HEK293 (cell line): ENCODE results near the gene SZRD1.
A peak's percentile ranks its signal among the peaks of the same experiment; 100 is the strongest.

ENCODE experiments used
- CTCF ChIA-PET: fragments of 350-600 bp; formaldehyde crosslinking; extraction: SDS; loops from one replicate; lab custom pipeline; 2021; ENCODE audit warnings: antibody characterized with exemption; lab: Yijun Ruan, JAX
- POLR2A ChIA-PET: fragments of 300-600 bp; formaldehyde crosslinking; extraction: SDS; loops from one replicate; lab custom pipeline; 2020; ENCODE audit warnings: antibody characterized with exemption, inconsistent platforms; lab: Yijun Ruan, JAX
- H3K27ac ChIP-seq: fragments of 200-500 bp; sonication (Bioruptor generic); 2 replicates; pipeline ENCODE4 v1.5.1; 2014; ENCODE audit warnings: low read depth, low read length, control low read depth, inconsistent platforms; ENCODE audit errors: extremely low read depth
- H3K36me3 ChIP-seq, 2 experiments: fragments of 200-500 bp in 1 of 2; sonication (Bioruptor generic) in 1 of 2; 1 replicate in 1 of 2; 2 replicates in 1 of 2; pipeline ENCODE4 v1.5.1; 2014 to 2017; ENCODE audit warnings: inconsistent platforms in 2 of 2, low read length in 2 of 2; ENCODE audit not compliant: control insufficient read depth in 2 of 2, insufficient read depth in 1 of 2
- H3K4me1 ChIP-seq: fragments of 200-500 bp; sonication (Bioruptor generic); 2 replicates; pipeline ENCODE4 v1.5.1; 2014; ENCODE audit warnings: mild to moderate bottlenecking, low read length, inconsistent platforms; ENCODE audit not compliant: control insufficient read depth, insufficient read depth
- H3K4me3 ChIP-seq: 2 replicates; pipeline ENCODE4 v1.5.1; 2011; ENCODE audit warnings: low read depth, mild to moderate bottlenecking, control low read depth, low read length, moderate library complexity
- H3K9me3 ChIP-seq: fragments of 200-500 bp; sonication (Bioruptor generic); 2 replicates; pipeline ENCODE4 v1.5.1; 2014; ENCODE audit warnings: low read depth, low read length, inconsistent platforms; ENCODE audit not compliant: control insufficient read depth, insufficient read depth
- OSR2 ChIP-seq: fragments of 450-650 bp; formaldehyde crosslinking; IDR thresholded peaks from 2 replicates; pipeline ENCODE4 v1.5.1; 2016; ENCODE audit warnings: missing biosample characterization, missing genetic modification characterization
- PRDM1 ChIP-seq: fragments of 450-650 bp; formaldehyde crosslinking; IDR thresholded peaks from 2 replicates; pipeline ENCODE4; 2016; ENCODE audit warnings: missing biosample characterization, missing genetic modification characterization
- SCRT2 ChIP-seq: fragments of 450-650 bp; formaldehyde crosslinking; IDR thresholded peaks from 2 replicates; pipeline ENCODE4 v1.5.1; 2016; ENCODE audit warnings: missing biosample characterization, missing genetic modification characterization
- ZNF335 ChIP-seq: fragments of 450-650 bp; formaldehyde crosslinking; conservative IDR thresholded peaks from 2 replicates; pipeline ENCODE4 v1.5.1; 2016; ENCODE audit warnings: missing biosample characterization, missing genetic modification characterization
- ZNF350 ChIP-seq: fragments of 450-650 bp; formaldehyde crosslinking; IDR thresholded peaks from 2 replicates; pipeline ENCODE4 v1.5.0; 2017; ENCODE audit warnings: missing biosample characterization, mild to moderate bottlenecking, missing genetic modification characterization
- ZNF394 ChIP-seq: fragments of 450-650 bp; formaldehyde crosslinking; IDR thresholded peaks from 2 replicates; pipeline ENCODE4 v1.5.1; 2016; ENCODE audit warnings: missing biosample characterization, missing genetic modification characterization, mild to moderate bottlenecking, moderate library complexity, borderline replicate concordance
- ZNF571 ChIP-seq: fragments of 450-650 bp; formaldehyde crosslinking; IDR thresholded peaks from 2 replicates; pipeline ENCODE4 v1.5.0; 2017; ENCODE audit warnings: missing biosample characterization, missing genetic modification characterization
- ZNF747 ChIP-seq: fragments of 450-650 bp; formaldehyde crosslinking; IDR thresholded peaks from 2 replicates; pipeline ENCODE4 v1.5.1; 2016; ENCODE audit warnings: missing biosample characterization, missing genetic modification characterization
- ZNF791 ChIP-seq: fragments of 450-650 bp; formaldehyde crosslinking; IDR thresholded peaks from 2 replicates; pipeline ENCODE4 v1.5.1; 2016; ENCODE audit warnings: missing biosample characterization, missing genetic modification characterization
- TF ChIP-seq, protein P1 (sequence below): fragments of 450-650 bp; formaldehyde crosslinking; IDR thresholded peaks from 2 replicates; pipeline ENCODE4 v1.5.1; 2016; ENCODE audit warnings: missing biosample characterization, missing genetic modification characterization, low read depth
- TF ChIP-seq, protein P2 (sequence below): sonication (generic); formaldehyde crosslinking; IDR thresholded peaks from 2 replicates; pipeline ENCODE4 v1.8.1; 2022; ENCODE audit warnings: mild to moderate bottlenecking, moderate library complexity, missing genetic modification reagents
- TF ChIP-seq, protein P3 (sequence below): fragments of 450-650 bp; formaldehyde crosslinking; IDR thresholded peaks from 2 replicates; pipeline ENCODE4 v1.5.1; 2016; ENCODE audit warnings: missing biosample characterization, missing genetic modification characterization
- TF ChIP-seq, protein P4 (sequence below): fragments of 450-650 bp; formaldehyde crosslinking; IDR thresholded peaks from 2 replicates; pipeline ENCODE4 v1.5.1; 2017; ENCODE audit warnings: missing biosample characterization, missing genetic modification characterization
- TF ChIP-seq, protein P5 (sequence below): fragments of 450-650 bp; formaldehyde crosslinking; IDR thresholded peaks from 2 replicates; pipeline ENCODE4 v1.5.1; 2016; ENCODE audit warnings: missing biosample characterization, missing genetic modification characterization

Gene SZRD1

DNA sequence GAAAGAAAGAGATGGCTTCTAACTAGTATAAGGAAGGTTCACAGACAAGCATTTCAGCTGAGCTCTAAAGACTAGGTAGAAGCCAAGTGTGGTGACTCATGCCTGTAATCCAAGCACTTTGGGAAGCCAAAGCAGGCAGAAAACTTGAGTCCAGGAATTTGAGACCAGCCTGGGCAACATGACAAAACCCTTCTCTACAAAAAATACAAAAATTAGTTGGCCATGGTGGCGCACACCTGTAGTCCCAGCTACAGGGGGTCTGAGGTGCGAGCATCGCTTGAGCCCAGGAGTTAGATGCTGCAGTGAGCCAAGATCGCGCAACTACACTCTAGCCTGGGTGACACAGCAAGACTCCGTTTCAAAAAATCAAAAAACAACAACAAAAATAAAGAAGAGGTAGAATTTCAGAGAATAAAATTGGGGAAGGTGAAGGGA lies 42.6 kb upstream of the SZRD1 start (continued):
- TF ChIP-seq, protein P1, sequence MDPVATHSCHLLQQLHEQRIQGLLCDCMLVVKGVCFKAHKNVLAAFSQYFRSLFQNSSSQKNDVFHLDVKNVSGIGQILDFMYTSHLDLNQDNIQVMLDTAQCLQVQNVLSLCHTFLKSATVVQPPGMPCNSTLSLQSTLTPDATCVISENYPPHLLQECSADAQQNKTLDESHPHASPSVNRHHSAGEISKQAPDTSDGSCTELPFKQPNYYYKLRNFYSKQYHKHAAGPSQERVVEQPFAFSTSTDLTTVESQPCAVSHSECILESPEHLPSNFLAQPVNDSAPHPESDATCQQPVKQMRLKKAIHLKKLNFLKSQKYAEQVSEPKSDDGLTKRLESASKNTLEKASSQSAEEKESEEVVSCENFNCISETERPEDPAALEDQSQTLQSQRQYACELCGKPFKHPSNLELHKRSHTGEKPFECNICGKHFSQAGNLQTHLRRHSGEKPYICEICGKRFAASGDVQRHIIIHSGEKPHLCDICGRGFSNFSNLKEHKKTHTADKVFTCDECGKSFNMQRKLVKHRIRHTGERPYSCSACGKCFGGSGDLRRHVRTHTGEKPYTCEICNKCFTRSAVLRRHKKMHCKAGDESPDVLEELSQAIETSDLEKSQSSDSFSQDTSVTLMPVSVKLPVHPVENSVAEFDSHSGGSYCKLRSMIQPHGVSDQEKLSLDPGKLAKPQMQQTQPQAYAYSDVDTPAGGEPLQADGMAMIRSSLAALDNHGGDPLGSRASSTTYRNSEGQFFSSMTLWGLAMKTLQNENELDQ (tag by site-specific recombination): no peak
- TF ChIP-seq, protein P2, sequence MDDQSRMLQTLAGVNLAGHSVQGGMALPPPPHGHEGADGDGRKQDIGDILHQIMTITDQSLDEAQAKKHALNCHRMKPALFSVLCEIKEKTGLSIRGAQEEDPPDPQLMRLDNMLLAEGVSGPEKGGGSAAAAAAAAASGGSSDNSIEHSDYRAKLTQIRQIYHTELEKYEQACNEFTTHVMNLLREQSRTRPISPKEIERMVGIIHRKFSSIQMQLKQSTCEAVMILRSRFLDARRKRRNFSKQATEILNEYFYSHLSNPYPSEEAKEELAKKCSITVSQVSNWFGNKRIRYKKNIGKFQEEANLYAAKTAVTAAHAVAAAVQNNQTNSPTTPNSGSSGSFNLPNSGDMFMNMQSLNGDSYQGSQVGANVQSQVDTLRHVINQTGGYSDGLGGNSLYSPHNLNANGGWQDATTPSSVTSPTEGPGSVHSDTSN (CRISPR knock-in tag): no peak
- TF ChIP-seq, all 188 proteins: peak for 16

DNA sequence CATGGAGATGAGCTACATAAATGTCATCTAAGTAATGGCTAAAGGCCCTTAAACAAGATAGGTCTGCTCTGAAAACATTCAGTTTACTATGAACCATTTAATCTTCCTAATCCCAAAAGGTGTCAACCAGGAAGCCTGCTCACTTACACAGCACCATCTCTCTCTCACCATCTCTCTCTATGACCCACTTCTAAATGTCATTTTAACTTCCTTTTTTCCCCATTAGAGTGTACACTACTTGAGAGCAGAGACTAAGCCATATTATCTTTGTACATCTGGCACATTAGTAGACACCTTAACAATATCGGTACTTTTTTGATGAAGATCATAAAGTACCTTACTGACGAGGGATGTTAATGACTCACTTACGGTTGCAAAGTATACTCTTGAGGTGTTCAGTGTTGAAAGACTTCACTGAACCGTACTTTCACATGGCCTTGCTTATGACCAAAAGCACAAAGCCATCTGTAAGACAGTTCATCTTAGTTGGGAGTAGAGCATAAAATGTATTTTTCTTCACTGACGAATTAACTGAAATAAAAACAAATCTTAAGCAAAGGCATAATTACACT lies 40.1 kb upstream of the SZRD1 start:
- H3K4me3 ChIP-seq: no peak overlapping the region
- ChIA-PET POLR2A (interaction anchor here (0.7 kb wide), 1 partner anchor 9 kb away, joined by 4 read pairs; no protein-coding TSS in a partner anchor), CTCF (no interaction called here)
- no peaks in the 10 kb centered on the region; a peak in 1 of 3 replicates for H3K36me3 ChIP-seq
- no peaks in the 10 kb centered on the region for H3K9me3 ChIP-seq
- H3K4me1 ChIP-seq: peaks cover 11% of the 10 kb centered on the region; the same call in 1 of the 2 replicates
- no peak overlapping the region for H3K27ac ChIP-seq
- peak; percentile 22; the same call in 1 of the 2 replicates for TF ChIP-seq OSR2 (tag by site-specific recombination)
- no peak for TF ChIP-seq ZNF350 (tag by site-specific recombination)
- TF ChIP-seq ZNF335 (tag by site-specific recombination): peak; percentile 73

DNA sequence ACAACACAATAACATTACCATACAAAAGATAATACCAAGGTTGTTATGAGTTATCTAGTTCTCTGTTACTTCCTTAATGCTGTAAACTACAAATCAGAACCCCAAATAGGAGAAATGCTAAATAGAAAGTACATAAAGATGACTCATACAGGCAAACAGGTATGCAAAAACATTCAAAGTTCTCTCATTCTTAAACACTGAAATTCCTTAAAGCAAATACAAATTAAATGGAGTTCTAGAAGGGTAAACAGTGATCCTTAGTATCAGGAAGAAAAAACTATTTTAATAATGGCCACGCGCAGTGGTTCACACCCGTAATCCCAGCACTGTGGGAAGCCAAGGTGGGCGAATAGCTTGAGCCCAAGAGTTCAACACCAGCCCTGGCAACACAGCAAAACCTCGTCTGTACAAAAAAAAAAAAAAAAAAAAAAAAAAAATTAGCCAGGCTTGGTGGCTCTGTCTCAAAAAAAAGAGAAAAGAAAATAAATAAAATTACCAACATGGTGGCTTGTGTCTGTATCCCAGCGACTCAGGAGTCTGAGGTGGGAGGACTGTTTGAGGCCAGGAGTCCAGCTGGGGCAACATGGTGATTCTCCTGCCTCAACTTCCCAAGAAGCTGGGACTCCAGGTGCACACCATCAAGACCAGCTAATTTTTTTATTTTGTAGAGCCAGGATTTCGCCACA lies 32.2 kb upstream of the SZRD1 start:
- CTCF ChIA-PET: no interaction called here

More for the DNA sequence above, 32.2 kb upstream of the SZRD1 start:
- Histone ChIP-seq H3K27ac (no peak overlapping the region), H3K36me3 (no peaks in the 10 kb centered on the region; a peak in 1 of 3 replicates)
- POLR2A ChIA-PET: no interaction called here
- TF ChIP-seq ZNF791 (tag by site-specific recombination): no peak
- TF ChIP-seq, protein P3, sequence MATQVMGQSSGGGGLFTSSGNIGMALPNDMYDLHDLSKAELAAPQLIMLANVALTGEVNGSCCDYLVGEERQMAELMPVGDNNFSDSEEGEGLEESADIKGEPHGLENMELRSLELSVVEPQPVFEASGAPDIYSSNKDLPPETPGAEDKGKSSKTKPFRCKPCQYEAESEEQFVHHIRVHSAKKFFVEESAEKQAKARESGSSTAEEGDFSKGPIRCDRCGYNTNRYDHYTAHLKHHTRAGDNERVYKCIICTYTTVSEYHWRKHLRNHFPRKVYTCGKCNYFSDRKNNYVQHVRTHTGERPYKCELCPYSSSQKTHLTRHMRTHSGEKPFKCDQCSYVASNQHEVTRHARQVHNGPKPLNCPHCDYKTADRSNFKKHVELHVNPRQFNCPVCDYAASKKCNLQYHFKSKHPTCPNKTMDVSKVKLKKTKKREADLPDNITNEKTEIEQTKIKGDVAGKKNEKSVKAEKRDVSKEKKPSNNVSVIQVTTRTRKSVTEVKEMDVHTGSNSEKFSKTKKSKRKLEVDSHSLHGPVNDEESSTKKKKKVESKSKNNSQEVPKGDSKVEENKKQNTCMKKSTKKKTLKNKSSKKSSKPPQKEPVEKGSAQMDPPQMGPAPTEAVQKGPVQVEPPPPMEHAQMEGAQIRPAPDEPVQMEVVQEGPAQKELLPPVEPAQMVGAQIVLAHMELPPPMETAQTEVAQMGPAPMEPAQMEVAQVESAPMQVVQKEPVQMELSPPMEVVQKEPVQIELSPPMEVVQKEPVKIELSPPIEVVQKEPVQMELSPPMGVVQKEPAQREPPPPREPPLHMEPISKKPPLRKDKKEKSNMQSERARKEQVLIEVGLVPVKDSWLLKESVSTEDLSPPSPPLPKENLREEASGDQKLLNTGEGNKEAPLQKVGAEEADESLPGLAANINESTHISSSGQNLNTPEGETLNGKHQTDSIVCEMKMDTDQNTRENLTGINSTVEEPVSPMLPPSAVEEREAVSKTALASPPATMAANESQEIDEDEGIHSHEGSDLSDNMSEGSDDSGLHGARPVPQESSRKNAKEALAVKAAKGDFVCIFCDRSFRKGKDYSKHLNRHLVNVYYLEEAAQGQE (tag by site-specific recombination): no peak
- 0 out of 2 replicates have a peak, but pooled peaks have one; percentile 41 for TF ChIP-seq PRDM1 (tag by site-specific recombination)
- TF ChIP-seq, protein P4, sequence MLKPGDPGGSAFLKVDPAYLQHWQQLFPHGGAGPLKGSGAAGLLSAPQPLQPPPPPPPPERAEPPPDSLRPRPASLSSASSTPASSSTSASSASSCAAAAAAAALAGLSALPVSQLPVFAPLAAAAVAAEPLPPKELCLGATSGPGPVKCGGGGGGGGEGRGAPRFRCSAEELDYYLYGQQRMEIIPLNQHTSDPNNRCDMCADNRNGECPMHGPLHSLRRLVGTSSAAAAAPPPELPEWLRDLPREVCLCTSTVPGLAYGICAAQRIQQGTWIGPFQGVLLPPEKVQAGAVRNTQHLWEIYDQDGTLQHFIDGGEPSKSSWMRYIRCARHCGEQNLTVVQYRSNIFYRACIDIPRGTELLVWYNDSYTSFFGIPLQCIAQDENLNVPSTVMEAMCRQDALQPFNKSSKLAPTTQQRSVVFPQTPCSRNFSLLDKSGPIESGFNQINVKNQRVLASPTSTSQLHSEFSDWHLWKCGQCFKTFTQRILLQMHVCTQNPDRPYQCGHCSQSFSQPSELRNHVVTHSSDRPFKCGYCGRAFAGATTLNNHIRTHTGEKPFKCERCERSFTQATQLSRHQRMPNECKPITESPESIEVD (tag by site-specific recombination): peak; percentile 58
- TF ChIP-seq ZNF394 (tag by site-specific recombination): no peak
- TF ChIP-seq, protein P5, sequence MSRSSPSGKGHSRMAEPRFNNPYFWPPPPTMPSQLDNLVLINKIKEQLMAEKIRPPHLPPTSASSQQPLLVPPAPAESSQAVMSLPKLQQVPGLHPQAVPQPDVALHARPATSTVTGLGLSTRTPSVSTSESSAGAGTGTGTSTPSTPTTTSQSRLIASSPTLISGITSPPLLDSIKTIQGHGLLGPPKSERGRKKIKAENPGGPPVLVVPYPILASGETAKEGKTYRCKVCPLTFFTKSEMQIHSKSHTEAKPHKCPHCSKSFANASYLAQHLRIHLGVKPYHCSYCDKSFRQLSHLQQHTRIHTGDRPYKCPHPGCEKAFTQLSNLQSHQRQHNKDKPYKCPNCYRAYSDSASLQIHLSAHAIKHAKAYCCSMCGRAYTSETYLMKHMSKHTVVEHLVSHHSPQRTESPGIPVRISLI (tag by site-specific recombination): peak; percentile 72
- TF ChIP-seq ZNF747: no peak
- TF ChIP-seq ZNF571: no peak
- TF ChIP-seq SCRT2: peak; percentile 15; the same call in 1 of the 2 replicates
- TF ChIP-seq, all 188 proteins: peak for 4
- no peaks in the 10 kb centered on the region for H3K9me3 ChIP-seq
- peaks cover 4% of the 10 kb centered on the region; the same call in 1 of the 2 replicates for H3K4me1 ChIP-seq
- no peak overlapping the region for H3K4me3 ChIP-seq
